Erythroblast (primary cell): Measurements from ENCODE around the gene ITPR2.

Source experiments
- GATA1 ChIP-seq: IDR thresholded peaks from 2 replicates; pipeline ENCODE4 v1.6.1; 2011; ENCODE audit warnings: low read depth, mild to moderate bottlenecking, control low read depth, low read length, moderate library complexity
- POLR2A ChIP-seq: IDR thresholded peaks from 2 replicates; pipeline ENCODE4 v1.6.1; 2011; ENCODE audit warnings: mild to moderate bottlenecking, low read length

GRCh38 chr12:26863515-26863914 lies 30.5 kb upstream of the ITPR2 start:
- TF ChIP-seq POLR2A (no peak), GATA1 (no peak)
